ENCODE data around the gene NUMB.
"Not testable (repeated sequence)": the region's sequence is repeated elsewhere in the genome, so short reads cannot be mapped to it uniquely, and the experiment has no call there.

The NUMB gene

DNA sequence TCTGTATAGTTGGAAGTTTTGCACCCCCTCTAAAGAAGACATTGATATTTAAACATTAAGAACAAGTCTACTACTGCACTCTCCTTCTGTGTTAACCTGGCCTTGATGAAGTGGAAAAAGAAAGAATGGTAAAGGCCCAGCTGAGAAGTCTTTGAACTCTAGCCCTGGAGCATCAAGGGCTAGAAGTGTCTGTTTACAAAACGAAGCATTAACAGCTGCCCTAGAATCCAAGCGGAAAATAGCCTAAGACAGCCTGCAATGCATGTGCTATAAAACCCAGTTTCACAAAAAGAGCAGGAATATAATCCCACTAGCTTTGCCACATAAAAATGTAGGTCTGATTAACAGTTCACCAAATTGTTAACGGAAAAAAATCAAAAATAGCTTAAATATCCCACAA lies 60.5 kb downstream of the NUMB start:
- no peaks in the 10 kb centered on the region for H3K27me3 Mint-ChIP-seq (ENCODE audit: low read depth)
- peaks cover 9% of the 10 kb centered on the region for H3K4me1 Mint-ChIP-seq
- peak overlapping the region; percentile 2 to 24 (median 19) for H3K27ac Mint-ChIP-seq
- TF ChIP-seq, protein P1, sequence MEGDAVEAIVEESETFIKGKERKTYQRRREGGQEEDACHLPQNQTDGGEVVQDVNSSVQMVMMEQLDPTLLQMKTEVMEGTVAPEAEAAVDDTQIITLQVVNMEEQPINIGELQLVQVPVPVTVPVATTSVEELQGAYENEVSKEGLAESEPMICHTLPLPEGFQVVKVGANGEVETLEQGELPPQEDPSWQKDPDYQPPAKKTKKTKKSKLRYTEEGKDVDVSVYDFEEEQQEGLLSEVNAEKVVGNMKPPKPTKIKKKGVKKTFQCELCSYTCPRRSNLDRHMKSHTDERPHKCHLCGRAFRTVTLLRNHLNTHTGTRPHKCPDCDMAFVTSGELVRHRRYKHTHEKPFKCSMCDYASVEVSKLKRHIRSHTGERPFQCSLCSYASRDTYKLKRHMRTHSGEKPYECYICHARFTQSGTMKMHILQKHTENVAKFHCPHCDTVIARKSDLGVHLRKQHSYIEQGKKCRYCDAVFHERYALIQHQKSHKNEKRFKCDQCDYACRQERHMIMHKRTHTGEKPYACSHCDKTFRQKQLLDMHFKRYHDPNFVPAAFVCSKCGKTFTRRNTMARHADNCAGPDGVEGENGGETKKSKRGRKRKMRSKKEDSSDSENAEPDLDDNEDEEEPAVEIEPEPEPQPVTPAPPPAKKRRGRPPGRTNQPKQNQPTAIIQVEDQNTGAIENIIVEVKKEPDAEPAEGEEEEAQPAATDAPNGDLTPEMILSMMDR (IDR thresholded peaks at IDR 0.05; ENCODE audit: unreplicated experiment in 3 of 3): no peak
- H3K4me3 Mint-ChIP-seq: no peak overlapping the region
- H3K9me3 Mint-ChIP-seq: no peaks in the 10 kb centered on the region
- peaks cover 12% of the 10 kb centered on the region for H3K36me3 Mint-ChIP-seq (ENCODE audit: low read depth)

DNA sequence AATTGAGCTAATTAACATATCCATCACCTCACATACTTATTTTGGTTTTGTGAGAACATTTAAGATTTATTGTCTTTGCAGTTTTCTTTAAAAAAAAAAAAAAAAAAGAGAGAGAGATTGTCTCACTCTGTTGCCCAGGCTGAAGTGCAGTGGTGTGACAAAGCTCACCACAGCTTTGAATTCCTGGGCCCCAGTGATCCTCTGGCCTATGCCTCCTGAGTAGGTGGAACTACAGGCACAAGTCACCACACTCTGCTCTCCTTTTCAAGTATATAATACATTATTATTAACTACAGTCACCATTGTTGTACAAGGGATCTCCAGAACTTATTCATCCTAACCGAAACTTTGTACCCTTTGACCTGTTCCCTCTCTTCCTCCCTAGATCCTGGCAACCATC lies 64.0 kb downstream of the NUMB start:
- TF ChIP-seq, protein P1 (IDR thresholded peaks at IDR 0.05; ENCODE audit: unreplicated experiment in 3 of 3): no peak
- Mint-ChIP-seq H3K27me3 (ENCODE audit: low read depth) (no peaks in the 10 kb centered on the region), H3K36me3 (ENCODE audit: low read depth) (peaks cover 12% of the 10 kb centered on the region), H3K4me3 (no peak overlapping the region), H3K27ac (peak overlapping the region in 1 of 3 experiments; percentile 38), H3K4me1 (peaks cover 9% of the 10 kb centered on the region), H3K9me3 (no peaks in the 10 kb centered on the region)

DNA sequence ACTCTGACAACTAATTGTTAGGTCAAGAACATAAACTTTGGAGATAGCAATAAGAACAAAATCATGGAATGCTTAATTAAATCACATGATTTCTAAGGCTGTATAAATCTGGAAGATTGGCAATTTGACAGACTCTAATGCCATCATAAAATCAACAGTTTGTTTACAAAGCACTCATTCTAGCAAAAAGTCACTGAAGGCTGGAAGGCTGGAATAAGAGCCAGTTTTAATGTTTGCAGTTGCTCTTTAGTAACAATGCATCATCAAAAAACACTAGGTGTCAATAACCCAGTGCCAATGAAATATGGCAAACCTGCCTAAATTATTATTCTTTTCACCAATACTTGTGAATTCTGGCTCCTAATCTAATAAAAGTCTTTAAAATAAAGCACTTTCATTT lies 65.0 kb downstream of the NUMB start:
- TF ChIP-seq, protein P1 (IDR thresholded peaks at IDR 0.05; ENCODE audit: unreplicated experiment in 3 of 3): no peak
- Mint-ChIP-seq H3K9me3 (no peaks in the 10 kb centered on the region), H3K36me3 (ENCODE audit: low read depth) (peaks cover 12% of the 10 kb centered on the region), H3K27ac (no peak overlapping the region), H3K4me3 (no peak overlapping the region), H3K4me1 (peaks cover 9% of the 10 kb centered on the region), H3K27me3 (ENCODE audit: low read depth) (no peaks in the 10 kb centered on the region)

DNA sequence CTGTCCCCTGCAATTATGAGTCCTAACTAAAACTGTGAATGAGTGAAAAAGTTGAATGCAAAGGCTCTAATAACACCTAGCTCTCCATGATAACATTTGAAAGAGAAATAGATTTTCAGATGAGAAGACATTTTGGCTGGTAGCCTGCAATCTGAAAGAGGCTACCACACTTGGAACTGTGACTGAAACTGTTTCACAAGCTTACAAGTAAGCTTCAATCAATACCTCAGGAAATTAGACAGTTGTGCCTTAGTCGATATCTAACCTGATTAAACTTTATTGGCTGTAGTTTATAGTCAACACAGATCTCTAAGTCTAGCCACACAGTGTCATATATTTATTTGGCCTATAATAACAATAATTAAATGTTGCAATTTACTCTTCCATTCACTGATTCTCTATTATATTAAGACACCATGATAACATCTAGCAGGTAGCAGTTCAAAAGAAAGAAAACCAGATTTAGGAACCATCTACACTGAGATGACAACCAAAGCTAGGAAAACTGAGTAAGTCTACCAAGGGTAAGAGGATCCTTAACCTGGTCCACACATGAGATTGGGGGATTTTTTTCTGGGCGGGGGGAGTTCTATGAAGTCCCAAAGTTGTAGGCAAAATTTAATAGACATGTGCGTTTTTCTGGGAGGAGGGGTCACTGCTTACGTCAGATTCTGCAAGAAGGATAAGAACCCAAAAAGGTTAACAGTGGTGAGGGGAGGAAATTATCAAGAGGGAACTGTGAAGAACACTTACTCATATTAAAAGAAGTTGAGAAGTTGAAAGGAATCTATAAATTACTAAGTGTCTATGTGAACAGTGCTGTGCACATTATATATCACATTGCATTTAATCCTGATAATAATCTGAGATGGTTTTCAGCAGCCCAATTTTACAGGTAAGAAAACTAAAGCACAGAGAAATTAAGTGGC lies 65.8 kb downstream of the NUMB start:
- Mint-ChIP-seq H3K4me1 (peaks cover 2% of the 10 kb centered on the region), H3K9me3 (no peaks in the 10 kb centered on the region), H3K4me3 (no peak overlapping the region), H3K36me3 (ENCODE audit: low read depth) (peaks cover 12% of the 10 kb centered on the region), H3K27ac (no peak overlapping the region), H3K27me3 (ENCODE audit: low read depth) (no peaks in the 10 kb centered on the region)
- TF ChIP-seq, protein P1 (IDR thresholded peaks at IDR 0.05; ENCODE audit: unreplicated experiment in 3 of 3): no peak

DNA sequence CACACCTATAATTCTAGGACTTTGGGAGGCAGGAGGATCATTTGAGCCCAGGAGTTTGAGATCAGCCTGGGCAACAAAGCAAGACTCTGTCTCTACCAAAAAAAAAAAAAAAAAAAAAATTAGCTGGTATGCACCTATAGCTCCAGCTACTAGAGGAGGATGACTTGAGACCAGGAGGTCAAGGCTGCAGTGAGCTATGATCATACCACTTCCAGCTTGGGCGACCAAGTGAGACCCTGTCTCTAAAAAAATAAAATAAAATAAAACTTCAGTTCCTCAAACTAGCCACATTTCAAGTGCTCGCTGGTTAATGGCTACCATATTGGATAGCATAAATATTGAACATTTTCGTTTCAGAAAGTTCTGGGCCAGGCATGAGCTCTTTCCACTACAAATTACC lies 70.5 kb downstream of the NUMB start:
- not testable (repeated sequence) for H3K4me3 Mint-ChIP-seq; H3K27me3 Mint-ChIP-seq (ENCODE audit: low read depth); H3K4me1 Mint-ChIP-seq; H3K27ac Mint-ChIP-seq
- peaks cover 36% of the 10 kb centered on the region for H3K36me3 Mint-ChIP-seq (ENCODE audit: low read depth)
- peaks cover 13% of the 10 kb centered on the region for H3K9me3 Mint-ChIP-seq

DNA sequence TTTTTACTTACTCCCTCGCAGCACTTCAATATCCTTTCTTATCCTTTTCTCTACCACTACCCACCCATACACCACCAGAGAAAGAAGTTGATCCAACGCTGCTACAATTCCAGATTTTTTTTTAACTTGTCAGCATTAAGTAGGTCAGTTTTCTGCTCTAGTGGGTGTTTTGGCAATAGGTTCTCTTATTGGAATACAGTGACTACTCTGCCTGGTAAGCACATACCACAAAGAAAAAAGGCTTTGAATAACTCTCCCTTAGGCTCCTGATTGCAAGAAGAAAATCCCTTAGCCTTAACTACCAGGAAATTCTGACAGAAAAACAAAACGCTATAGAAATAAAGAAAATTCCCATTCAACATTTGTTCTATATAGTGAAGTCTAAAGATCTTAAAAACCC lies 72.0 kb downstream of the NUMB start:
- peak overlapping the region in 2 of 3 experiments; percentile 7 to 48 for H3K27ac Mint-ChIP-seq
- H3K4me1 Mint-ChIP-seq: no peaks in the 10 kb centered on the region
- peaks cover 42% of the 10 kb centered on the region for H3K36me3 Mint-ChIP-seq (ENCODE audit: low read depth)
- no peak overlapping the region for H3K4me3 Mint-ChIP-seq
- H3K27me3 Mint-ChIP-seq (ENCODE audit: low read depth): no peaks in the 10 kb centered on the region
- TF ChIP-seq, protein P1 (IDR thresholded peaks at IDR 0.05; ENCODE audit: unreplicated experiment in 3 of 3): no peak
- H3K9me3 Mint-ChIP-seq: peaks cover 19% of the 10 kb centered on the region

DNA sequence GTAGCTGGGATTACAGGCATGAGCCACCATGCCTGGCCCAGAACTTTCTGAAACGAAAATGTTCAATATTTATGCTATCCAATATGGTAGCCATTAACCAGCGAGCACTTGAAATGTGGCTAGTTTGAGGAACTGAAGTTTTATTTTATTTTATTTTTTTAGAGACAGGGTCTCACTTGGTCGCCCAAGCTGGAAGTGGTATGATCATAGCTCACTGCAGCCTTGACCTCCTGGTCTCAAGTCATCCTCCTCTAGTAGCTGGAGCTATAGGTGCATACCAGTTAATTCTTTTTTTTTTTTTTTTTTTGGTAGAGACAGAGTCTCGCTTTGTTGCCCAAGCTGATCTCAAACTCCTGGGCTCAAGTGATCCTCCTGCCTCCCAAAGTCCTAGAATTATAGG lies 73.3 kb downstream of the NUMB start:
- H3K27me3 Mint-ChIP-seq (ENCODE audit: low read depth); H3K4me3 Mint-ChIP-seq; H3K4me1 Mint-ChIP-seq; H3K27ac Mint-ChIP-seq: not testable (repeated sequence)
- peaks cover 42% of the 10 kb centered on the region for H3K36me3 Mint-ChIP-seq (ENCODE audit: low read depth)
- peaks cover 19% of the 10 kb centered on the region for H3K9me3 Mint-ChIP-seq

Measured in nephron (organoid).